Activated CD8-positive, alpha-beta memory T cell treated with anti-CD3 and anti-CD28 coated beads, Interleukin-2, amount 50 U/mL, for 4 hours (primary cell): ENCODE data around the gene NT5DC4.
A peak's percentile ranks its signal among the peaks of the same experiment; 100 is the strongest.

Source experiments
- DNase-seq: peaks from one replicate; pipeline ENCODE4 v3.0.0-alpha.2; 2020

Gene NT5DC4

GRCh38 chr2:112757265-112757664, 36.4 kb downstream of the NT5DC4 start:
- DNase-seq, result no peak

- DNase-seq, result no peak
Measured at GRCh38 chr2:112758711-112759110, 37.9 kb downstream of the NT5DC4 start.

GRCh38 chr2:112760149-112760548, 39.3 kb downstream of the NT5DC4 start:
- no peak for DNase-seq

GRCh38 chr2:112762276-112762675, 41.5 kb downstream of the NT5DC4 start:
- DNase-seq, result no peak

- peak; percentile 93 for DNase-seq
Measured at GRCh38 chr2:112764071-112765044, 43.5 kb downstream of the NT5DC4 start, which contains the start of gene CKAP2L. Gene CKAP2L, minus strand, starts transcription at chr2:112764609. Its CDS starts 11 bp downstream, at chr2:112764598.

- DNase-seq, result no peak
Measured at GRCh38 chr2:112765251-112765650, 44.4 kb downstream of the NT5DC4 start.

GRCh38 chr2:112767693-112768330, 47.0 kb downstream of the NT5DC4 start:
- DNase-seq, result no peak

- no peak for DNase-seq
Measured at GRCh38 chr2:112768432-112768831, 47.6 kb downstream of the NT5DC4 start.

- DNase-seq, result no peak
Measured at GRCh38 chr2:112772322-112772721, 51.5 kb downstream of the NT5DC4 start.

GRCh38 chr2:112772911-112773475, 52.2 kb downstream of the NT5DC4 start:
- no peak for DNase-seq

- DNase-seq, result no peak
Measured at GRCh38 chr2:112773556-112773955, 52.7 kb downstream of the NT5DC4 start.

- no peak for DNase-seq
Measured at GRCh38 chr2:112774536-112775285, 53.9 kb downstream of the NT5DC4 start.

- DNase-seq, result no peak
Measured at GRCh38 chr2:112776113-112776512, 55.3 kb downstream of the NT5DC4 start.

- DNase-seq, result no peak
Measured at GRCh38 chr2:112777036-112777435, 56.2 kb downstream of the NT5DC4 start.

GRCh38 chr2:112779598-112779997, 58.8 kb downstream of the NT5DC4 start:
- no peak for DNase-seq

- no peak for DNase-seq
Measured at GRCh38 chr2:112782234-112782799, 61.5 kb downstream of the NT5DC4 start.

GRCh38 chr2:112783187-112783714, 62.4 kb downstream of the NT5DC4 start:
- no peak for DNase-seq

GRCh38 chr2:112784199-112785189, 63.7 kb downstream of the NT5DC4 start, which contains the start of gene IL1A:
Gene IL1A, minus strand, starts transcription at chr2:112784493. Its CDS starts 723 bp downstream, at chr2:112783770.
- no peak for DNase-seq

- no peak for DNase-seq
Measured at GRCh38 chr2:112787294-112787693, 66.5 kb downstream of the NT5DC4 start.

GRCh38 chr2:112787729-112788393, 67.0 kb downstream of the NT5DC4 start:
- DNase-seq, result no peak
